Stimulated activated naive CD8-positive, alpha-beta T cell treated with anti-CD3 and anti-CD28 coated beads, Interleukin-15, amount 100 ng/mL, for 72 hours (primary cell): Measurements from ENCODE around the gene LRRK1.

Source experiments
- ATAC-seq: fragments of 150-1000 bp; cut with Tn5 transposase; 2 replicates; pipeline ENCODE4 v1.10.0; 2021; ENCODE audit warnings: mild to moderate bottlenecking, moderate library complexity
- DNase-seq, 2 donors: peaks; one replicate each; pipeline ENCODE4 v3.0.0; 2021 to 2022
- H3K27ac Mint-ChIP-seq, 2 donors: one replicate each; pipeline ENCODE4 v1.8.0; 2022; ENCODE audit warnings: mild to moderate bottlenecking in 2 of 2, mixed read lengths in 2 of 2, moderate library complexity in 2 of 2
- H3K27me3 Mint-ChIP-seq: one replicate; pipeline ENCODE4 v1.8.0; 2022; ENCODE audit warnings: mixed read lengths
- H3K4me1 Mint-ChIP-seq: one replicate; pipeline ENCODE4 v1.8.0; 2022; ENCODE audit warnings: mild to moderate bottlenecking, mixed read lengths
- H3K4me3 Mint-ChIP-seq, 2 donors: one replicate each; pipeline ENCODE4 v1.8.0; 2022; ENCODE audit warnings: mild to moderate bottlenecking in 2 of 2, mixed read lengths in 2 of 2, moderate library complexity in 1 of 2
- H3K9me3 Mint-ChIP-seq, 2 donors: one replicate each; pipeline ENCODE4 v1.8.0; 2022; ENCODE audit warnings: mixed read lengths in 2 of 2

The LRRK1 gene

GRCh38 chr15:100900795-100901169 lies 18.4 kb upstream of the LRRK1 start:
- Mint-ChIP-seq H3K9me3 (no peaks in the 10 kb centered on the region), H3K27ac (peak overlapping the region in 1 of 2 donors; percentile 34), H3K27me3 (peaks cover 23% of the 10 kb centered on the region), H3K4me1 (no peaks in the 10 kb centered on the region), H3K4me3 (no peak overlapping the region)
- DNase-seq: no peak
- ATAC-seq: no peak

DNA sequence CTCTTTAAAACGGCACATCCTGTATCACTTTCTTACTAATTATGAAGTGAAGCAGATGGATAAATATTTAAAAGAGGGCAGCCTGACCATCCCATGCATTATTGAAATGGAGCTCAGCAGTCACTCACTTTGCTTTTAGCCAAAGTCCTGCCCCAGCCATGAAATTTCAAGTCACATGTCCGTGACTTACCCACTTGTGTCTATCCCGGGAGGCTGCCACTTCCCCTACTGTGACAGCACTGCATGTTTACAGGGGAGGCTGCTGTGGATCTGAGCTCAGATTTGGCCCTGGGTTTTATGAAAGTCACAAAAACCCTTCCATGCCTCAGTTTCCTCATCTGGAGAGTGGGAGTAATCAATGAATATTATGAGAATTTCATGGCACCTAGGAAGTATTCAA lies 17.9 kb upstream of the LRRK1 start:
- H3K27ac Mint-ChIP-seq: no peak overlapping the region
- no peak overlapping the region for H3K4me3 Mint-ChIP-seq

GRCh38 chr15:100901702-100902435 lies 17.3 kb upstream of the LRRK1 start:
- Mint-ChIP-seq H3K9me3 (no peaks in the 10 kb centered on the region), H3K27ac (peak overlapping the region in 1 of 2 donors; percentile 81), H3K4me1 (no peaks in the 10 kb centered on the region), H3K27me3 (peaks cover 19% of the 10 kb centered on the region), H3K4me3 (no peak overlapping the region)
- no peak for DNase-seq
- ATAC-seq: no peak

More for the DNA sequence above, 17.9 kb upstream of the LRRK1 start:
- Mint-ChIP-seq H3K9me3 (no peaks in the 10 kb centered on the region), H3K27me3 (peaks cover 19% of the 10 kb centered on the region), H3K4me1 (no peaks in the 10 kb centered on the region)
- ATAC-seq (no peak), DNase-seq (no peak)

DNA sequence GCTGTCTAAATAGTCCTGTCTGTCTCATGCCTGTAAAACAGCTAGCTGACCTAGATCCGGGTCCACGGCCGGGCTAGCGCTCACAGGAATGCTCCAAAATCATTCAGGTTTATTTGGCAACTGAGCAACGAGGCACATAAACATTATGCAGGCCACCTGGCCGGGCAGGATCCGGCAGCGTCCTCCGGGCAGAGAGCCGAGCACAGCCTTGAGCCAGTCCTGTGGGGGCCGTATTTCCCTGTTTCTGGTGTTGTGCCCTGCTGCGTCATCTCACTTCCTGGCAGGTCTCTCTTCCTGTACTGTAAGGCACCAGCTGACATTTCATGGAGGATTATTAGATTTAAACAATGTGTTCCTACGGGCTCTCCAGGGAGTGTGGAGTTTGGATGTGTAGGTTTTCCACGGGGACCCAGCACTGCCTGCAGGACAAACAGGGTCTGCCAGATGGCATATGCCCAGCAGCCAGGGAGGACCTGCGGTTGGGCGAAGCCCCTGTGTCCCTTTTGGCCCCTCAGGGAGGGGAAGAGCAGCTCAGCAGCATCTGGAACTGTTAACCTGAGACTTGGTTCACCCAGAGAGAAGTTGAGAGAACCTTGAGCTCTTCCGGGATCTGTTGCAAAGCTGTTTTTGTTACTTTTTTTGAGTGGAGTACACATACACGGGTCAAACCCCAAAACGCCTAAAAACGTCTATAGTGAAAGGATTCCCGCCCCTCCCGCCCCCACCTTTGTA lies 16.6 kb upstream of the LRRK1 start:
- ATAC-seq (peak; percentile 39), DNase-seq (no peak)
- H3K4me1 Mint-ChIP-seq: no peaks in the 10 kb centered on the region
- H3K4me3 Mint-ChIP-seq: no peak overlapping the region
- no peaks in the 10 kb centered on the region for H3K9me3 Mint-ChIP-seq
- peak overlapping the region; percentile 63 to 81 for H3K27ac Mint-ChIP-seq
- H3K27me3 Mint-ChIP-seq: peaks cover 12% of the 10 kb centered on the region

DNA sequence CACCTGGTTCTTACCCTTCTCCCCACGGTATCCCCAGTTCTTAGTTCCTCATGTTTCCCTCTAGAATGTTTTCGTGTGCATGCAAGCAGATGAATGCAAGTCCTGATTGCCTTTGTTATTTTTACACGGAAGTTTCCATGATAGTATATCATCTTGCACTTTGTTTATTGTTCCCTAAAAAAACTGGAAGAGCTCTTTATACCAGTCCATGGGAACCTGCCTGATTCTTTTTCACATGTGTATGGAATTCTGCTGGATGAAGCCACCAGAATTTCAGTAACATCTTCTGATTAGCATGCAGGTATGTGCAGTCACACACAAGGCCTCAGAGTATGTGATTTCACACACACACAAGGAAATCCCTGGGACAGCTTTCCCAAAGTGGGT lies 16.0 kb upstream of the LRRK1 start:
- H3K27me3 Mint-ChIP-seq: peaks cover 8% of the 10 kb centered on the region
- H3K27ac Mint-ChIP-seq: no peak overlapping the region
- H3K9me3 Mint-ChIP-seq: no peaks in the 10 kb centered on the region
- H3K4me3 Mint-ChIP-seq: no peak overlapping the region
- DNase-seq: no peak
- H3K4me1 Mint-ChIP-seq: no peaks in the 10 kb centered on the region
- ATAC-seq: no peak

- ATAC-seq: no peak
- DNase-seq: no peak
- H3K27me3 Mint-ChIP-seq: peaks cover 16% of the 10 kb centered on the region
- no peaks in the 10 kb centered on the region for H3K9me3 Mint-ChIP-seq
- no peak overlapping the region for H3K27ac Mint-ChIP-seq
- no peaks in the 10 kb centered on the region for H3K4me1 Mint-ChIP-seq
- H3K4me3 Mint-ChIP-seq: no peak overlapping the region
Measured at GRCh38 chr15:100905850-100906249, 13.3 kb upstream of the LRRK1 start.

GRCh38 chr15:100908466-100908865 lies 10.7 kb upstream of the LRRK1 start:
- DNase-seq: no peak
- Mint-ChIP-seq H3K27me3 (peaks cover 38% of the 10 kb centered on the region), H3K27ac (no peak overlapping the region), H3K4me1 (no peaks in the 10 kb centered on the region), H3K9me3 (peaks cover 0 to 3% of the 10 kb centered on the region in 2 donors), H3K4me3 (no peak overlapping the region)
- no peak for ATAC-seq

DNA sequence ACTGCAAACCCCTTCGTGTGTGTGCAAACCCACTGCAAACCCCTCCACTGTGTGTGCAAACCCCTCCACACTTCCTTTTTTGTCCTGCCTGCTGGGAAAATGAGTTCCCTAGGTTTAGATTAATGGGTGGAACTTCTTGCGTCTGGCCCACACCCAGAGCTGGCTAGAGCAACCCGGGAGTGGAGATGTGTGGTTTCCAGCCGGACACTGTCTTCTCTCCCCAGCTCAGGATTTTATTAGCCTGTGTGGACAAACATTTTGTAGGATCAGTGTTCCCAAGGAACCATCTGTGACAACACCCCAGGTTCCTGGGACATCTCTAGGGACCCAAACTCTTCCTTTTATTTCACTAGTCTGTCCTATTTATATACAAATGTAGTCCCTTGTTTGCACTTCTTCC lies 9.6 kb upstream of the LRRK1 start:
- Mint-ChIP-seq H3K4me3 (no peak overlapping the region), H3K27ac (no peak overlapping the region), H3K4me1 (no peaks in the 10 kb centered on the region), H3K27me3 (peaks cover 49% of the 10 kb centered on the region), H3K9me3 (peaks cover 0 to 4% of the 10 kb centered on the region in 2 donors)
- ATAC-seq: no peak
- no peak for DNase-seq

DNA sequence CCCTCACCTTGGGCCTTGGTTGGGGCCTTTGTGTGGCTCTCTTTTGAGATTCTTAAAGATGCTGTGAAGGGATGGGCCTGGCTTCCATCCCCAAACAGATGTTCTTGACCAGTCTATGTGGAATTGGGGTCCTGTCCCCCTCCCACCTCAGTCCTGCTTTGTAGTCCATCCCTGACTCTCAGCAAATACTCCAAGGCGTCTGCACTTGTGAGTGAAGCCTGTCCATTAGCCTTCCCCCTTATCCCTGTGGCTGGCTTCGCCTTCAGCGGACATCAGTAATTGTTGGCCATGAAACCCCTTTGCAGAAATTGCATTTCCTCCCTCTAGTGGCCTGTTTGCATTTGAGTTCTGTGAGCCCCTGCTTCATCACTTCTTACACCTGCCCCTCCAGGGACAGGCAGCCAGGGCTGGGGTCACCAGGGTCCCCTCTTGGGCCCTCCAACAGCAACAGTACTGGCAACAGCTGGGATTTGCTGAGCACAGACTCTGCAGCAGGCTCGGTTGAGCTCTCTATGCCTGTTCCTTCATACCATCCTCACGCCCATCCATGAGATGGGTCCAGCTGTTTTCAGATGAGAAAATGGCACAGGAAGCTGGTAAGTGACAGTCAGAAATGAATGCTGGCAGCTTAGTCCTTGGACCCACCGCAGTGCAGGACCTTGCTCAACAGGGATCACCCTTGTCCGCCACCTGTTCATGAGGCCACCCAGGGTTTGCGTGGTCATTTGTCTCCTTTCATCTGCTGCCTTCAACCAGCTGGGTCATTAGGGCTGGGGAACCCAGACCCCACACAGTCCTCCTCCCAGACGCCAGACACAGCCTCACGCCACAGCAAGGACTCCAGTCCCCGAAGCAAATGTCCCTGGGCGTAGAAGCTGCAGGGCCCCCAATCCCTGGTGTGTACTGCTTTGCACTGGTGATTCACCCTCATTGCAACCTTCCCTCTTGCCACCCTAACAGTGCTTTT lies 8.9 kb upstream of the LRRK1 start:
- Mint-ChIP-seq H3K4me1 (no peaks in the 10 kb centered on the region), H3K27ac (no peak overlapping the region), H3K27me3 (peaks cover 56% of the 10 kb centered on the region), H3K9me3 (peaks cover 0 to 4% of the 10 kb centered on the region in 2 donors), H3K4me3 (no peak overlapping the region)
- ATAC-seq (no peak), DNase-seq (no peak)

- ATAC-seq (no peak), DNase-seq (no peak)
- no peak overlapping the region for H3K27ac Mint-ChIP-seq
- H3K9me3 Mint-ChIP-seq: peaks cover 0 to 4% of the 10 kb centered on the region in 2 donors
- no peak overlapping the region for H3K4me3 Mint-ChIP-seq
- H3K27me3 Mint-ChIP-seq: peaks cover 59% of the 10 kb centered on the region
- no peaks in the 10 kb centered on the region for H3K4me1 Mint-ChIP-seq
Measured at GRCh38 chr15:100911086-100911485, 8.1 kb upstream of the LRRK1 start.

- H3K4me1 Mint-ChIP-seq: peaks cover 10% of the 10 kb centered on the region
- ATAC-seq (no peak), DNase-seq (no peak)
- H3K27ac Mint-ChIP-seq: no peak overlapping the region
- peaks cover 0 to 4% of the 10 kb centered on the region in 2 donors for H3K9me3 Mint-ChIP-seq
- no peak overlapping the region for H3K4me3 Mint-ChIP-seq
- peaks cover 86% of the 10 kb centered on the region for H3K27me3 Mint-ChIP-seq
Measured at GRCh38 chr15:100913961-100914360, 5.2 kb upstream of the LRRK1 start.

- H3K4me3 Mint-ChIP-seq: no peak overlapping the region
- peaks cover 0 to 4% of the 10 kb centered on the region in 2 donors for H3K9me3 Mint-ChIP-seq
- H3K27ac Mint-ChIP-seq: no peak overlapping the region
- H3K27me3 Mint-ChIP-seq: peaks cover 85% of the 10 kb centered on the region
- ATAC-seq: no peak
- no peak for DNase-seq
- peaks cover 13% of the 10 kb centered on the region for H3K4me1 Mint-ChIP-seq
Measured at GRCh38 chr15:100914876-100915275, 4.3 kb upstream of the LRRK1 start.

- peak; percentile 76 to 83 for DNase-seq
- peaks cover 0 to 4% of the 10 kb centered on the region in 2 donors for H3K9me3 Mint-ChIP-seq
- peaks cover 29% of the 10 kb centered on the region for H3K4me1 Mint-ChIP-seq
- H3K27me3 Mint-ChIP-seq: peaks cover 90% of the 10 kb centered on the region
- peak overlapping the region; percentile 81 to 89 for H3K4me3 Mint-ChIP-seq
- peak; percentile 92 for ATAC-seq
- no peak overlapping the region for H3K27ac Mint-ChIP-seq
Measured at GRCh38 chr15:100918034-100918689, 995 bp upstream of the LRRK1 start.

DNA sequence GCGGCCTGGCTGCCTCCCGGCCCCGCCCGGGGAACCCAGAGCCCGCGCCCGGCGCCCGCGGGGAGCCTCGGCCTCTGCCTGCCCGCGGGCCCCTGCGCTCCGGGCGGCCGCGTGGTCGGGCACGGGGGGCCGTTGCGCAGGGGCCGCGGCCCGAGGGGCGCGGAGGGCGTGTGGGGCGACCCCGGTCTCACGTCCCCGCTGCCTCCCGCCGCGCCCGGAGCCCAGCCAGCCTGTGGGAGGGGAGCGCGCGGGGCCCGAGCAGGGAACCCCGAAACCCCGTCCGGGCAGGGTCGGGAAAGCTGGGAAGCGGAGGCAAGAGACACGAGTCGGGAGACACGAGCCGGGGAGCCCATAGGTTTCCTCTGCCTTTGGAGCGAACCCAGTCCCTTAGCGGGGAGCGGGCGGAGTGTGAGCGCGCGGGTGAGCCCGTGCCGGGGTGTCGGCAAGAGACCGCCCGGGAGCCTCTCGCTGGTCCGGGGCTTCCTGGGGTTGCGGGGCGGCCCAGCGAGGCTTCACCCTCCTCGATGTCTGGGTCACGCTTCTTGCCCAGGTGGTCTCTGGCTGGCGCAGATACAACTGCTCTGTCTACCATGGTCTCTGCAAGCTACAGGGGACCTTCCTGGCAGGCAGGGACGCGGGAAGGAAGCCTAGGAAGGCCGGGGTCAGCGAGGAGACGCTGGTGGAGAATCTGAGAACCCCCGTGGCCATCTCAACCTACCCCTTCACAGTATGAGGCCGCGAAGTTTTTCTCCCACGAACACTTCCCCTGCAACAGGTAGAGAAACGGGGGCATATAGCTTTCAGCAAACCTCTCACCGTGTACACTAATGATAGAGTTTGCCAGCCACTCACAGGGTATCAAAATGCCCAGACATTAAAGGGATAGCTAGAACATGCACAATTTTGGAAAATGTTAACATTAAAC lies 586 bp downstream of the LRRK1 start:
- Mint-ChIP-seq H3K4me3 (peak overlapping the region; percentile 54 to 69), H3K9me3 (no peaks in the 10 kb centered on the region), H3K27me3 (peaks cover 90% of the 10 kb centered on the region), H3K4me1 (peaks cover 29% of the 10 kb centered on the region), H3K27ac (no peak overlapping the region)
- peak; percentile 21 to 27 for DNase-seq
- ATAC-seq: peak; percentile 33
